MM.1S (cell line): ENCODE measurements around the gene DOLK.

Experiments
- DNase-seq: peaks from one replicate; pipeline ENCODE4 v3.0.0-alpha.2; 2015
- H2AFZ ChIP-seq: fragments of 300-600 bp; sonication (generic); 2 replicates; pipeline ENCODE4 v1.6.0; 2016; ENCODE audit warnings: antibody characterized with exemption, low read length
- H3F3A ChIP-seq: fragments of 300-600 bp; sonication (generic); 2 replicates; pipeline ENCODE4 v1.6.1; 2016; ENCODE audit warnings: mild to moderate bottlenecking, antibody characterized with exemption, low read length, moderate library complexity, mixed read lengths; ENCODE audit not compliant: insufficient read depth
- H3K27ac ChIP-seq: fragments of 300-600 bp; sonication (generic); 2 replicates; pipeline ENCODE4 v1.5.1; 2016; ENCODE audit warnings: mild to moderate bottlenecking, low read length
- H3K27me3 ChIP-seq: fragments of 300-600 bp; sonication (generic); replicated peaks from 2 replicates; pipeline ENCODE4 v1.6.0; 2016; ENCODE audit warnings: low read length; ENCODE audit not compliant: insufficient read depth
- H3K36me3 ChIP-seq: fragments of 300-600 bp; sonication (generic); replicated peaks from 2 replicates; pipeline ENCODE4 v1.6.1; 2016; ENCODE audit warnings: mild to moderate bottlenecking, low read length, mixed read lengths; ENCODE audit not compliant: insufficient read depth
- H3K4me1 ChIP-seq: fragments of 300-600 bp; sonication (generic); 2 replicates; pipeline ENCODE4 v1.6.1; 2016; ENCODE audit warnings: low read length, mixed read lengths
- H3K4me2 ChIP-seq: fragments of 300-600 bp; sonication (generic); 2 replicates; pipeline ENCODE4 v1.6.0; 2016; ENCODE audit warnings: low read depth, low read length
- H3K4me3 ChIP-seq: fragments of 300-600 bp; sonication (generic); 2 replicates; pipeline ENCODE4 v1.5.1; 2016; ENCODE audit warnings: low read length, mixed read lengths
- H3K79me2 ChIP-seq: fragments of 300-600 bp; sonication (generic); 2 replicates; pipeline ENCODE4 v1.6.1; 2016; ENCODE audit warnings: mixed run types, low read length, mixed read lengths
- H3K9ac ChIP-seq: fragments of 300-600 bp; sonication (generic); 2 replicates; pipeline ENCODE4 v1.6.1; 2016; ENCODE audit warnings: low read length, mixed read lengths
- H3K9me2 ChIP-seq: fragments of 300-600 bp; sonication (generic); replicated peaks from 2 replicates; pipeline ENCODE4 v1.6.1; 2016; ENCODE audit warnings: mild to moderate bottlenecking, low read length, mixed read lengths; ENCODE audit not compliant: insufficient read depth
- H3K9me3 ChIP-seq: fragments of 300-600 bp; sonication (generic); replicated peaks from 2 replicates; pipeline ENCODE4 v1.6.1; 2016; ENCODE audit warnings: mild to moderate bottlenecking, low read length, mixed read lengths; ENCODE audit not compliant: insufficient read depth
- H4K20me1 ChIP-seq: fragments of 300-600 bp; sonication (generic); 2 replicates; pipeline ENCODE4 v1.6.1; 2016; ENCODE audit warnings: mild to moderate bottlenecking, low read length, moderate library complexity, mixed read lengths; ENCODE audit not compliant: insufficient read depth
- EZH2 ChIP-seq: fragments of 300-600 bp; sonication (generic); optimal IDR thresholded peaks from 2 replicates; pipeline ENCODE3; 2017; ENCODE audit warnings: low read depth, mild to moderate bottlenecking, antibody characterized with exemption, low read length, mixed read lengths
- EZH2phosphoT487 ChIP-seq: fragments of 300-600 bp; sonication (generic); IDR thresholded peaks from 2 replicates; pipeline ENCODE4 v1.6.1; 2018; ENCODE audit warnings: antibody characterized with exemption, low read length
- TF ChIP-seq, protein P1 (sequence below): fragments of 300-600 bp; sonication (generic); IDR thresholded peaks from 2 replicates; pipeline ENCODE4 v1.5.1; 2016; ENCODE audit warnings: antibody characterized with exemption, low read length, mixed read lengths

The DOLK gene

DNA sequence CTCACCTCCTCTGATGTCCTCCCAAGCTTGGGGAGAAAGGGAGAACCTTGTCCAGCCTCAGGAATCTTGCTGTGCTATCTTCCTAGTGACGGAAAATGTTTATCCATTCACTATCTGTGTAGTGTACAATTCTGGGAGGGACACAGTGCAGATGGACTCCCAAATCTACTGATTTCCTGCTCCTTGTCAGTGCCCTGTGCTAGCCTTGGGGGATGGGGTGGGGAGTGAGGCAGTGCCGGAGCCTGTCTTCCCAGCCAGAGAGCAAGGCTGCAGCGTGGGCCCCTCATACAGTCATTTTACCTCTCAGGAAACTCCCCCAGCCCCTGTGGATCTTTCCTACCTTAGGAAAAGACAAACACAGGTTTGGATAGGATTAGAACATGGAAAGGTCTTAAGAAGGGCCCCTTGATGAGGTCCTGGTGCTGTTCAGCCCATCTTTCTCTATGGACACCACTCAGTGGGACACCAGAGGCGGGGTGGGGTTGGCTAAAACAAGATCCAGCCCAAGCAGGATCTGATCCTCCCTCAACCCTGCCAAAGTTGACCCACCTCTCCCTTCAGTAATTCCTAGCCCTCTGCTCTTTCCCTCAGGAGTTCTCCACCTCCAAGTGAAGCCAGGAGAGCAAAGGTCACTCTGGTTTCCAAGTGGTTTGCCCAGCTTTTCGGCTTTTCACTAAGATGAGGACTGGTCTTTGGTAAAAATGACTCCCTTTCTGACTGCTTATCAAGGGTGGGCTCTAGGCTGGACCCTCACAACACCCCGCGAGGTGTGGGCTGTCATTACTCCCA is 3.4 kb downstream of the DOLK start:
- H3K4me1 ChIP-seq = peaks cover 10% of the 10 kb centered on the region
- peaks cover 30% of the 10 kb centered on the region for H3K79me2 ChIP-seq
- no peaks in the 10 kb centered on the region for H3F3A ChIP-seq
- DNase-seq = no peak
- no peak overlapping the region for H2AFZ ChIP-seq
- no peaks in the 10 kb centered on the region for H3K9me2 ChIP-seq
- no peaks in the 10 kb centered on the region for H3K36me3 ChIP-seq
- no peak overlapping the region for H3K27ac ChIP-seq
- no peak for TF ChIP-seq EZH2
- TF ChIP-seq, protein P1, sequence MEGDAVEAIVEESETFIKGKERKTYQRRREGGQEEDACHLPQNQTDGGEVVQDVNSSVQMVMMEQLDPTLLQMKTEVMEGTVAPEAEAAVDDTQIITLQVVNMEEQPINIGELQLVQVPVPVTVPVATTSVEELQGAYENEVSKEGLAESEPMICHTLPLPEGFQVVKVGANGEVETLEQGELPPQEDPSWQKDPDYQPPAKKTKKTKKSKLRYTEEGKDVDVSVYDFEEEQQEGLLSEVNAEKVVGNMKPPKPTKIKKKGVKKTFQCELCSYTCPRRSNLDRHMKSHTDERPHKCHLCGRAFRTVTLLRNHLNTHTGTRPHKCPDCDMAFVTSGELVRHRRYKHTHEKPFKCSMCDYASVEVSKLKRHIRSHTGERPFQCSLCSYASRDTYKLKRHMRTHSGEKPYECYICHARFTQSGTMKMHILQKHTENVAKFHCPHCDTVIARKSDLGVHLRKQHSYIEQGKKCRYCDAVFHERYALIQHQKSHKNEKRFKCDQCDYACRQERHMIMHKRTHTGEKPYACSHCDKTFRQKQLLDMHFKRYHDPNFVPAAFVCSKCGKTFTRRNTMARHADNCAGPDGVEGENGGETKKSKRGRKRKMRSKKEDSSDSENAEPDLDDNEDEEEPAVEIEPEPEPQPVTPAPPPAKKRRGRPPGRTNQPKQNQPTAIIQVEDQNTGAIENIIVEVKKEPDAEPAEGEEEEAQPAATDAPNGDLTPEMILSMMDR = no peak
- TF ChIP-seq EZH2phosphoT487 = no peak
- H4K20me1 ChIP-seq = no peaks in the 10 kb centered on the region
- H3K4me2 ChIP-seq = no peak overlapping the region
- no peak overlapping the region for H3K4me3 ChIP-seq
- no peak overlapping the region for H3K9ac ChIP-seq
- H3K9me3 ChIP-seq = no peaks in the 10 kb centered on the region
- no peaks in the 10 kb centered on the region for H3K27me3 ChIP-seq

DNA sequence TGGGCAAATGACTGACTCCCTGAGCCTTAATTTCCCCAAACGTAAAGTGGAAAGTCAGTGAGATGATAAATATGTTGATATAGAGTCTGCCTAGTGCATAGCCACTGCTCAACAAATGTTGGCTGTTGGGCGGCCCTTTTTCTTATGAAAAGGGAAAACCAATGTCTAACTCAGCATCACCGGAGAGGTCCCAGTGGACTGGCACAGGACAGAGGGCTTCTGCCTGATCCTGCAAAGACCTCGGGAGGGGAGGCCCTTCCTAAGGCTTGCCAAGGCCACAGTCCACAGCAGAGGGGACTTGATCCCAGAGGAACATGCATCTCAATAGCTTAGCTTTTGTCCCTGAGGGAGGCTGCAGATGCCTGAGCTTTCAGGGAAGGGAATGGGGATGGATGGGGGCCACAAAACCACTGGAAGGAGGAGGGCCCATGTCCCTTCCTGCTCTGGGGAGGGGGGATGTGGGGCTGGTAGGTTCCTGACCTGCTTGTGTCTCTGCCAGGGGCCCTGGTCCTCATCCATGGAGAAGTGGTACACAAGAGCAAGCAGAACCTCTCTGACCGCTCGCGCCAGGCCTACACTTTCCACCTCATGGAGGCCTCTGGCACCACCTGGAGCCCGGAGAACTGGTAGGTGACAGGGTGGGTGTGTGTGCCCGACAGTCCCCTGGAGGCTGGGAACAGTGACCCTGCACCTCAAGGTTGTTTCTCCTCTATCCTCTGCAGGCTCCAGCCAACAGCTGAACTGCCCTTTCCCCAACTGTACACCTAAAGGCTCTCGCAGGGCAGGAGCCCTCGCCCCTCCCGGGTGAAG is 6.3 kb downstream of the DOLK start:
- H3K27ac ChIP-seq = no peak overlapping the region
- H3K27me3 ChIP-seq = no peaks in the 10 kb centered on the region
- H3K4me2 ChIP-seq = no peak overlapping the region
- peaks cover 6% of the 10 kb centered on the region for H3K79me2 ChIP-seq
- no peak for DNase-seq
- H3K36me3 ChIP-seq = no peaks in the 10 kb centered on the region
- H3K9ac ChIP-seq = no peak overlapping the region
- TF ChIP-seq EZH2phosphoT487 (no peak), EZH2 (no peak)
- TF ChIP-seq, protein P1 = no peak
- H3F3A ChIP-seq = no peaks in the 10 kb centered on the region
- H2AFZ ChIP-seq = no peak overlapping the region
- H4K20me1 ChIP-seq = no peaks in the 10 kb centered on the region
- H3K9me2 ChIP-seq = no peaks in the 10 kb centered on the region
- no peaks in the 10 kb centered on the region for H3K9me3 ChIP-seq
- H3K4me1 ChIP-seq = peaks cover under 1% of the 10 kb centered on the region; the same call in 1 of the 2 replicates
- no peak overlapping the region for H3K4me3 ChIP-seq

DNA sequence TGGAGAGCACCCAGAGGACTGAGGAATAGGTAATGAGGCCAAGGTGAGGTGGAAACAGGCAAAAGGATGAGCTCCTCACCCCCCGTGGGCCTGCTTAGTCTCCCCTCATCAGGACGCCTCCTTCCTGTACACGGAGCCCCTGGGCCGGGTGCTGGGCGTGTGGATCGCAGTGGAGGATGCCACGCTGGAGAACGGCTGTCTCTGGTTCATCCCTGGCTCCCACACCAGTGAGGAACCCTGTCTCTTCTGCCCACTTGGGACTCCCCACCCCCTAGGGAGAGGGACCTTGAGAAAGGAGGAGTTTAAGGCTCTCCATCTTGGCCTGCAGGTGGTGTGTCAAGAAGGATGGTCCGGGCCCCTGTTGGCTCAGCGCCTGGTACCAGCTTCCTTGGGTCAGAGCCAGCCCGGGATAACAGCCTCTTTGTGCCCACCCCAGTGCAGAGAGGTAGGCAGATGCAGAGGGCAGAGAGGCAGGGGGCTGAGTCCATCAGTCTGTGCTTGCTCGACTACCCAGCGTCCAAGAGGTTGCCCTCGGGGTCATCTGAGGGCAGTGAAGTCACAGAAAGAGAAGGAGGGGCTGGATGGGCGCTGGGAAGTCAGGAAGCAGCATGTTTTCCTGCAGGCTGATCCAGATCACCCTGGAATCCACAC is 7.0 kb downstream of the DOLK start:
- no peaks in the 10 kb centered on the region for H3K36me3 ChIP-seq
- H3K79me2 ChIP-seq = no peaks in the 10 kb centered on the region
- H3K9me2 ChIP-seq = no peaks in the 10 kb centered on the region
- no peak overlapping the region for H2AFZ ChIP-seq
- H3K4me1 ChIP-seq = no peaks in the 10 kb centered on the region
- no peak for DNase-seq
- H4K20me1 ChIP-seq = no peaks in the 10 kb centered on the region
- no peaks in the 10 kb centered on the region for H3F3A ChIP-seq
- no peak overlapping the region for H3K27ac ChIP-seq
- TF ChIP-seq, protein P1 = no peak
- TF ChIP-seq EZH2 (no peak), EZH2phosphoT487 (no peak)
- no peaks in the 10 kb centered on the region for H3K27me3 ChIP-seq
- H3K9ac ChIP-seq = no peak overlapping the region
- H3K4me2 ChIP-seq = no peak overlapping the region
- H3K4me3 ChIP-seq = no peak overlapping the region
- H3K9me3 ChIP-seq = no peaks in the 10 kb centered on the region
